SHP77 treated with DMSO at 0.1 percent for 48 hours (cell line): Measurements from ENCODE around the gene HOXA10.

ENCODE experiments used
- DNase-seq: peaks from one replicate; lab custom pipeline; 2025; lab: John Stamatoyannopoulos, UW

The HOXA10 gene

GRCh38 chr7:27165996-27166530 is 8.1 kb downstream of the HOXA10 start:
- DNase-seq = no peak

- DNase-seq = no peak
Measured at GRCh38 chr7:27165089-27165995, 8.8 kb downstream of the HOXA10 start, which contains the start of gene HOXA9. Gene HOXA9 (minus strand): TSS chr7:27165537. CDS start chr7:27165457, 80 bp downstream.

- no peak for DNase-seq
Measured at GRCh38 chr7:27164367-27165088, 9.6 kb downstream of the HOXA10 start.

GRCh38 chr7:27164045-27164366 is 10.1 kb downstream of the HOXA10 start:
- no peak for DNase-seq

- DNase-seq = no peak
Measured at GRCh38 chr7:27163288-27164044, 10.7 kb downstream of the HOXA10 start.

GRCh38 chr7:27162561-27163287 is 11.4 kb downstream of the HOXA10 start:
- no peak for DNase-seq

GRCh38 chr7:27161721-27162560 is 12.2 kb downstream of the HOXA10 start:
- no peak for DNase-seq

- DNase-seq = no peak
Measured at GRCh38 chr7:27161214-27161720, 12.9 kb downstream of the HOXA10 start.

GRCh38 chr7:27160546-27161213 is 13.4 kb downstream of the HOXA10 start:
- peak; percentile 59 for DNase-seq

- DNase-seq = no peak
Measured at GRCh38 chr7:27160145-27160545, 14.0 kb downstream of the HOXA10 start.

- no peak for DNase-seq
Measured at GRCh38 chr7:27159266-27160144, 14.6 kb downstream of the HOXA10 start.

GRCh38 chr7:27158436-27159265 is 15.5 kb downstream of the HOXA10 start:
- no peak for DNase-seq

GRCh38 chr7:27157702-27158431 is 16.3 kb downstream of the HOXA10 start:
- DNase-seq = no peak

- DNase-seq = no peak
Measured at GRCh38 chr7:27156916-27157701, 17.0 kb downstream of the HOXA10 start.

GRCh38 chr7:27156508-27156898 is 17.6 kb downstream of the HOXA10 start, which contains the start of gene HOXA7:
Gene HOXA7 (minus strand): TSS chr7:27156675. CDS start chr7:27156545, 130 bp downstream.
- DNase-seq = no peak

GRCh38 chr7:27155816-27156507 is 18.2 kb downstream of the HOXA10 start:
- DNase-seq = no peak
